ENCODE results near the gene TMEM269.

DNA sequence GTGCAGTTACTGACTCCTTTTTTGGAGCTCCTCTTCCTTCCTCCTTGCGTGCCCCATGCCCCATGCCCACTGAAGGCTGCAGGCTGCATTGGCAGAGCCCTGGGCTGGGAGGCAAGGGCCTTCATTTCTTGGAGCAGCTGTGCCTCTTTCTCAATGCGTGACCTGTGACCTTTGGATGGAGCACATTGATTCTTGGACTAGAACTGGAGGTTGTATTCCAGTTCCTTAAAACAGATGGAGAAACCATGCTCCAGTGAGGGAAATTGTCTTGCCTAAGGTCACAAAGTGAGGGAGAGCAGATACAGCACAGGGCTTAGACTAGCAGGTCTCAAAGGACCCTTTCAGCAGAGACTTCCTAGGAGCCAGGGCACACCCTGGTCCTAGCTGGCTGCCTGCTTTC lies 9.0 kb downstream of the TMEM269 start:
- TF ChIP-seq, protein P1, sequence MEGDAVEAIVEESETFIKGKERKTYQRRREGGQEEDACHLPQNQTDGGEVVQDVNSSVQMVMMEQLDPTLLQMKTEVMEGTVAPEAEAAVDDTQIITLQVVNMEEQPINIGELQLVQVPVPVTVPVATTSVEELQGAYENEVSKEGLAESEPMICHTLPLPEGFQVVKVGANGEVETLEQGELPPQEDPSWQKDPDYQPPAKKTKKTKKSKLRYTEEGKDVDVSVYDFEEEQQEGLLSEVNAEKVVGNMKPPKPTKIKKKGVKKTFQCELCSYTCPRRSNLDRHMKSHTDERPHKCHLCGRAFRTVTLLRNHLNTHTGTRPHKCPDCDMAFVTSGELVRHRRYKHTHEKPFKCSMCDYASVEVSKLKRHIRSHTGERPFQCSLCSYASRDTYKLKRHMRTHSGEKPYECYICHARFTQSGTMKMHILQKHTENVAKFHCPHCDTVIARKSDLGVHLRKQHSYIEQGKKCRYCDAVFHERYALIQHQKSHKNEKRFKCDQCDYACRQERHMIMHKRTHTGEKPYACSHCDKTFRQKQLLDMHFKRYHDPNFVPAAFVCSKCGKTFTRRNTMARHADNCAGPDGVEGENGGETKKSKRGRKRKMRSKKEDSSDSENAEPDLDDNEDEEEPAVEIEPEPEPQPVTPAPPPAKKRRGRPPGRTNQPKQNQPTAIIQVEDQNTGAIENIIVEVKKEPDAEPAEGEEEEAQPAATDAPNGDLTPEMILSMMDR (IDR thresholded peaks at IDR 0.05): no peak
- no peak for TF ChIP-seq EZH2 (IDR thresholded peaks at IDR 0.05; ENCODE audit: borderline replicate concordance, insufficient read depth, low read depth, low read length, poor library complexity, severe bottlenecking)

All from B cell (primary cell).